Muscle of arm (tissue), 12 donors: ENCODE measurements around the gene AREG. TPM values are rescaled to one million over a fixed set of nuclear protein-coding genes. Genes with fewer than 3 reads are reported as not detected.

Experiments used
- polyA plus RNA-seq, 12 donors: library from polyadenylated mRNA; unstranded; fragments of 120-200 nt; gene quantifications; one replicate each; pipeline ENCODE4 v1.2.1, GENCODE V29; 2013; ENCODE audit not compliant: insufficient read length in 12 of 12

Gene AREG
- polyA plus RNA-seq, 12 donors, result 0.19 to 1.8 (median 0.50) TPM; not detected in 7

Other genes with a start within 250 kb of the AREG start
- gene EPGN, start 136.7 kb upstream of the AREG start, polyA plus RNA-seq, result 10 to 100 TPM in 1 of 12 donors, 1 to 10 TPM in 2, under 1 TPM in 3, not detected in 6; 0.53 to 12.1 (median 1.3) TPM
- gene EREG, start 80.0 kb upstream of the AREG start, polyA plus RNA-seq, result under 1 TPM in 9 of 12 donors, not detected in 3; 0.04 to 0.49 (median 0.19) TPM